Stomach (tissue), 4 donors: ENCODE results near the gene EPB41.

ENCODE experiments used
- CTCF ChIP-seq, 7 experiments: fragments of 450-650 bp in 4 of 7; fragments of 200-600 bp in 3 of 7; sonication (generic) in 3 of 7; IDR thresholded peaks; one replicate each; pipeline ENCODE4 v1.5.1; 2016 to 2019; ENCODE audit warnings: antibody characterized with exemption in 7 of 7, control low read depth in 2 of 7, mild to moderate bottlenecking in 1 of 7
- POLR2A ChIP-seq, 4 donors: fragments of 450-650 bp; IDR thresholded peaks; one replicate each; pipeline ENCODE4 v1.6.1; 2016; ENCODE audit warnings: antibody characterized with exemption in 4 of 4, control low read depth in 2 of 4, mild to moderate bottlenecking in 1 of 4, moderate library complexity in 1 of 4
- POLR2AphosphoS5 ChIP-seq, 3 donors: sonication (generic); formaldehyde crosslinking; IDR thresholded peaks; one replicate each; pipeline ENCODE4 v1.6.1; 2016; ENCODE audit warnings: antibody characterized with exemption in 3 of 3

- TF ChIP-seq CTCF (IDR thresholded peaks at IDR 0.05) (no peak), POLR2AphosphoS5 (IDR thresholded peaks at IDR 0.05) (no peak), POLR2A (IDR thresholded peaks at IDR 0.05) (no peak)
These were observed 118.5 kb downstream of the EPB41 start for GRCh38 chr1:29032841-29033240.
